GM12891 (cell line): ENCODE results near the gene RUFY4.

Source experiments
- DNase-seq: peaks from one replicate; pipeline ENCODE4 v3.0.0; 2011; ENCODE audit warnings: low spot score; ENCODE audit not compliant: insufficient read length
- FAIRE-seq: peaks from 2 replicates; lab custom pipeline; 2011; peaks lifted over from hg19 to GRCh38; lab: Jason Lieb, UNC
- PAX5 ChIP-seq: IDR thresholded peaks from 2 replicates; pipeline ENCODE4 v1.6.1; 2011; ENCODE audit warnings: low read length, moderate library complexity, mild to moderate bottlenecking; ENCODE audit not compliant: insufficient read depth, severe bottlenecking
- POLR2A ChIP-seq: IDR thresholded peaks from 2 replicates; pipeline ENCODE4 v1.6.1; 2011; ENCODE audit warnings: low read depth, low read length, control low read depth
- POLR2AphosphoS5 ChIP-seq: IDR thresholded peaks from 2 replicates; pipeline ENCODE4 v1.6.1; 2011; ENCODE audit warnings: low read depth, low read length, control low read depth
- POU2F2 ChIP-seq: IDR thresholded peaks from 2 replicates; pipeline ENCODE4 v1.6.1; 2011; ENCODE audit warnings: low read depth, mild to moderate bottlenecking, control low read depth, low read length, moderate library complexity
- SPI1 ChIP-seq: IDR thresholded peaks from 2 replicates; pipeline ENCODE4 v1.6.1; 2011; ENCODE audit warnings: low read depth, low read length, control low read depth
- TAF1 ChIP-seq: IDR thresholded peaks from 2 replicates; pipeline ENCODE4 v1.6.1; 2011; ENCODE audit warnings: low read depth, low read length, control low read depth

The RUFY4 gene

DNA sequence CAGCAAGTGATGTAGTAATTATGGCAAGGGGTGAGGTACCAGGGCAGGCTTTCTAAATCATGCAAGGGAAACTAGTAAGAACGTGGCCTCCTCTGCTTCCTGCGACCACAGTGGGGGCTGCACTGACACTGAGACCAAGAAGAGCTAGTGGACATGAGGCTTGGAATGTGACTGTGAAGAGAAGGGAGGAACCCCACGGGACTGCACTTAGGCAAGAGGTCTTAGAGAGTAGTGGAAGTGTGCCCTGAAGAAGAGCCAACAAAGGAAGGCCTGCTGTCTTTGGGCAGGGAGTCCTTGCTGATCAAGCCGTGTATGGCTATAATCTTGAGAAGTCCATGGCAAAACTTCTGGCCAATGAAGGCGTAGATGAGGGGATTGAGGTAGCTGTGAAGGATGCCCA is 8.9 kb upstream of the RUFY4 start:
- DNase-seq (no peak), FAIRE-seq (peak; percentile 9)
- TF ChIP-seq POLR2A, result no peak
- TF ChIP-seq SPI1, result no peak
- no peak for TF ChIP-seq POLR2AphosphoS5
- no peak for TF ChIP-seq POU2F2

- TF ChIP-seq TAF1 (no peak), SPI1 (no peak), POU2F2 (no peak), POLR2A (no peak), PAX5 (no peak), POLR2AphosphoS5 (no peak)
- FAIRE-seq, result no peak
- no peak for DNase-seq
These were observed 7.9 kb upstream of the RUFY4 start for GRCh38 chr2:218060950-218061660.

- DNase-seq (peak; percentile 51), FAIRE-seq (peak; percentile 96)
- no peak for TF ChIP-seq POLR2AphosphoS5
- peak; percentile 88 for TF ChIP-seq SPI1
These were observed 5.6 kb upstream of the RUFY4 start for GRCh38 chr2:218063486-218063885.

- TF ChIP-seq SPI1, result no peak
- TF ChIP-seq POLR2A, result no peak
- no peak for TF ChIP-seq PAX5
- TF ChIP-seq POLR2AphosphoS5, result no peak
- TF ChIP-seq POU2F2, result no peak
- TF ChIP-seq TAF1, result no peak
- no peak for FAIRE-seq
- no peak for DNase-seq
These were observed 5.2 kb upstream of the RUFY4 start for GRCh38 chr2:218063896-218064295.

DNA sequence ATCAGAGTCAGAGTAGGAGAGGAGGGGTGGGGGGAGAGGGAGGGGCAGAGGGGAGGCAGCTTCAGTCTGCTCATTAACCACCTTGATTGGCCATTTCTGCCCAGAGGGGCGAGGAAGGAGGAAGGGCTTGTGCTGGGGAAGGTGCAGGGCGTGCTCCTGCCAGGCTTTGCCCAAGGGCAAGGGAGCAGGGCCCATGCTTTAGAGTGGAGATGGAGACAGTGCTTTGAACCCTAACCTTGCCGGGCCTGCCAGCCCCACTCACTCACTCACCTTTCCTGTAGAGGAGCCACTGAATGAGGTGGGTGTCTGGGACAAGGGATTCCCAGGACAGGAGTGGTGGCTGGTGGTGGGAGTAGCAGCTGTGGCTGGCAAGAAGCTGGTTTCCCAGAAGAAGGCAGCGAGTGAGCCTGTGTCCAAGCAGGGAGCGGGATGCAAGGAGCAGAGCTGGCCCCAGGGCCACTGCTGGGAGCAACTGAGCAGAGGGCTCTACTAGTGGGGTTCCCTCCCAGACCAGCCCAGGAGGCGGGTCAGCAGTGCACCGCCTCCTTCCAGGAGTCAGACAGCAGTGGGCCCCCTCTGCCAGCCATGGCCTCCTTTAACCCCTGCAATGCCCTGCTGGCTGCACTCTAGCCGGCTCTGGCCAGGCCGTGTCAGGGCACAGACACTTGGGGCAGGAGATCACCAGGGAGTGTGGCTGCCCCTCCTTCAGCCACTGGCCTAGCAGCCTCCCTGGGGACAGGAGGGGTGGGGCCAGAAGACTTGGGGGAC is 3.6 kb upstream of the RUFY4 start:
- peak; percentile 61 for FAIRE-seq
- DNase-seq, result no peak
- TF ChIP-seq POLR2A, result no peak
- TF ChIP-seq PAX5, result no peak

DNA sequence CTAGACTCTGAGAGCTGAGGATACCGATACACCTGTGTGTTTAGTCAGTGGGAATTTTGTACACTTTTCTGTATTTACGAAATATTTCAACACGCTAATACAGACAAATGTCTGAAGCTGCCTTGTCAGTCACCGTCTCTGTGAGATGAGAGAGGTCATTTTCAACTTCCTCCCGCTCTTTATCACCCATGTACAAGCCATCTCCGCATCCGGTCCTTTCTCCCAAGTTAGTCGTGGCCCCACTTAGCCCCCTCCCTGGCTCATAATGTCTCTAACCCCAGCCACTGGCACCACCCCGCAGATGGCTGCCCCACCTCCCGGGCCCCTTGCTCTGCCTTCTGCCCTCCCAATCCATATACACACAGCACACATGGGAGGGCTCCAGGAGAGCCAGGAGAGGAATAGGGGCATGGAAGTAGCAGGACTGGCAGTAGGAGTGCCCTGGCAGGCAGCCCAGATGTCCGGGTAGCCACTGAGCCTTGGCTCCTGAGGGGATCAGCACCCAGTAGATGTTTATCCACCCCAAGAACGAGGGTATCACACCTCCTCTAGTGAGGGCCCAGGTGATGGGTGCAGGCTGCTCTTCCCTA is 2.0 kb upstream of the RUFY4 start:
- DNase-seq (no peak), FAIRE-seq (peak; percentile 56)
- TF ChIP-seq PAX5, result no peak
- no peak for TF ChIP-seq SPI1
- TF ChIP-seq POU2F2, result no peak
- no peak for TF ChIP-seq POLR2AphosphoS5
- TF ChIP-seq POLR2A, result no peak

DNA sequence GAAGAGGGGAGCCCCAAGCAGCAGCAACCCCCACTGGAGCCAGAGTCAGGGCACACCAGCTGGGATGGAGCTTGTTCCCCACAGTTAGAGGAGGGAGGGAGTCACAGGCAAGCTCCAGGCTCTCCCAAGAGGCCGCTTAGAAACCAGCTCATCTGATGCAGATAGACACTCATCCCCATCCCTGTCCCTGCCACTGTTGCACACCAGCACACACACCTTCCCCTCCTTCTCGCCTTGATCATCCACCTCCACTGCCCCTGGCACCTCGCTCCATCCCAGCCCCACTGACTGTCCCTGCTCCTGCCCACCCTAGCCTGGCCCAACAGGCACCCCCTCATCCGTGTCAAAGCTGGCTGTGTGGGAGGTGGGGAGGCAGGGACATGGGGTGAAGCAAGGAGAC is 1.5 kb upstream of the RUFY4 start:
- TF ChIP-seq PAX5 (no peak), POU2F2 (no peak), SPI1 (no peak), TAF1 (no peak), POLR2A (no peak), POLR2AphosphoS5 (no peak)
- FAIRE-seq (peak; percentile 35), DNase-seq (no peak)

- FAIRE-seq (no peak), DNase-seq (no peak)
- no peak for TF ChIP-seq TAF1
- TF ChIP-seq POU2F2, result no peak
- TF ChIP-seq POLR2AphosphoS5, result no peak
- no peak for TF ChIP-seq SPI1
- TF ChIP-seq PAX5, result no peak
- no peak for TF ChIP-seq POLR2A
These were observed 700 bp downstream of the RUFY4 start for GRCh38 chr2:218069606-218070300.

DNA sequence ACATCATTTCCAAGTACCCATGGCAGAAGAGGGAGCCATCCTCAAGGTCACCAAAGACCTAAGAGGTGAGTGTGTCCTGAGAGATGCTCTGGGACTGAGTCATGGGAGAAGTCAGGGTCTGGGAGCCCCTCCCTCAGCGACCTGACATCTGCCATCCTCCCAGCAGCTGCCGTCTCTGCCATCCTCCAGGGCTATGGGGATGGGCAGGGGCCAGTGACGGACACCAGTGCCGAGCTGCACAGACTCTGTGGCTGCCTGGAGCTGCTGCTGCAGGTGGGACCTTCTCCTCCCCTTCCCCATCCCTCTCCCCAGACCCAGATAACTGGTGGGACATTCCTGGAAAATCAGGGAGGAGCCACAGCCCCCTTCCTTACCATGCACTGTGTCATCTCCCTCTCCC is 1.5 kb downstream of the RUFY4 start:
- TF ChIP-seq SPI1 (no peak), PAX5 (no peak), POU2F2 (no peak), POLR2AphosphoS5 (no peak), POLR2A (no peak), TAF1 (no peak)
- DNase-seq (no peak), FAIRE-seq (no peak)
